SK-MEL-5 (cell line): ENCODE measurements around the gene SMCHD1. TPM values are rescaled to one million over a fixed set of nuclear protein-coding genes. Genes with fewer than 3 reads are reported as not detected.
A peak's percentile ranks its signal among the peaks of the same experiment; 100 is the strongest.
"Not testable (repeated sequence)": the region's sequence is repeated elsewhere in the genome, so short reads cannot be mapped to it uniquely, and the experiment has no call there.

Experiments used
- DNase-seq: peaks from one replicate; pipeline ENCODE4 v3.0.0-alpha.2; 2016; ENCODE audit warnings: low read depth, low spot score
- in situ Hi-C: cut with HindIII; loops from 2 replicates; pipeline ENCODE4 v1.10.0; 2016; ENCODE audit warnings: low sequenced_read_pairs, high pct_unique_total_duplicates, low pct_unique_long_range_greater_than_20kb
- total RNA-seq: library from RNA; depleted of rRNA; stranded (reverse); fragments of >200 nt; shearing (Covaris generic); gene quantifications from 2 replicates; pipeline ENCODE4 v1.2.3, GENCODE V29; 2014

SMCHD1 gene
- total RNA-seq, 1 experiment from 2014 or later: 40.3 TPM

GRCh38 chr18:2780750-2781149, 125.2 kb downstream of the SMCHD1 start:
- in situ Hi-C loops: no loop called here
- DNase-seq: no peak

GRCh38 chr18:2787225-2787624, 131.7 kb downstream of the SMCHD1 start:
- in situ Hi-C loops: no loop called here
- DNase-seq: no peak

GRCh38 chr18:2792395-2792794, 136.9 kb downstream of the SMCHD1 start:
- in situ Hi-C loops: no loop called here
- no peak for DNase-seq

GRCh38 chr18:2794159-2794558, 138.6 kb downstream of the SMCHD1 start:
- in situ Hi-C loops: no loop called here

GRCh38 chr18:2797951-2798350, 142.4 kb downstream of the SMCHD1 start:
- in situ Hi-C loops: no loop called here

More at GRCh38 chr18:2794159-2794558, 138.6 kb downstream of the SMCHD1 start:
- no peak for DNase-seq

GRCh38 chr18:2799369-2799768, 143.8 kb downstream of the SMCHD1 start:
- in situ Hi-C loops: no loop called here
- no peak for DNase-seq

More at GRCh38 chr18:2797951-2798350, 142.4 kb downstream of the SMCHD1 start:
- no peak for DNase-seq

GRCh38 chr18:2805970-2806943, 150.7 kb downstream of the SMCHD1 start:
- in situ Hi-C loops: no loop called here
- no peak for DNase-seq

- DNase-seq, in situ Hi-C loops: not testable (repeated sequence)
Measured at GRCh38 chr18:2808640-2809039, 153.1 kb downstream of the SMCHD1 start.

GRCh38 chr18:2809666-2810183, 154.2 kb downstream of the SMCHD1 start:
- in situ Hi-C loops, DNase-seq: not testable (repeated sequence)

GRCh38 chr18:2811416-2811815, 155.9 kb downstream of the SMCHD1 start:
- no peak for DNase-seq
- in situ Hi-C loops: no loop called here

- in situ Hi-C loops: no loop called here
- DNase-seq: no peak
Measured at GRCh38 chr18:2814928-2815327, 159.4 kb downstream of the SMCHD1 start.

GRCh38 chr18:2818281-2818680, 162.8 kb downstream of the SMCHD1 start:
- in situ Hi-C loops: no loop called here

GRCh38 chr18:2821695-2822094, 166.2 kb downstream of the SMCHD1 start:
- in situ Hi-C loops: no loop called here

More at GRCh38 chr18:2818281-2818680, 162.8 kb downstream of the SMCHD1 start:
- peak; percentile 20 for DNase-seq

GRCh38 chr18:2822213-2822921, 166.8 kb downstream of the SMCHD1 start:
- in situ Hi-C loops: no loop called here
- DNase-seq: no peak

More at GRCh38 chr18:2821695-2822094, 166.2 kb downstream of the SMCHD1 start:
- no peak for DNase-seq

GRCh38 chr18:2823202-2823601, 167.7 kb downstream of the SMCHD1 start:
- no peak for DNase-seq

GRCh38 chr18:2823966-2824365, 168.4 kb downstream of the SMCHD1 start:
- no peak for DNase-seq
- in situ Hi-C loops: no loop called here

More at GRCh38 chr18:2823202-2823601, 167.7 kb downstream of the SMCHD1 start:
- in situ Hi-C loops: no loop called here

GRCh38 chr18:2824865-2825264, 169.3 kb downstream of the SMCHD1 start:
- in situ Hi-C loops: no loop called here

GRCh38 chr18:2825613-2826175, 170.2 kb downstream of the SMCHD1 start:
- no peak for DNase-seq
- in situ Hi-C loops: no loop called here

More at GRCh38 chr18:2824865-2825264, 169.3 kb downstream of the SMCHD1 start:
- DNase-seq: no peak
